HepG2 (cell line): ENCODE data around the gene GLRX5. TPM values are rescaled to one million over a fixed set of nuclear protein-coding genes. Genes with fewer than 3 reads are reported as not detected.

ENCODE experiments used
- ARNT2 ChIP-seq: sonication (generic); formaldehyde crosslinking; IDR thresholded peaks from 2 replicates; pipeline ENCODE4 v1.8.0; 2022; ENCODE audit warnings: mild to moderate bottlenecking, low read depth, missing genetic modification reagents, moderate library complexity
- CREM ChIP-seq, 2 experiments: sonication (generic) in 1 of 2; formaldehyde crosslinking in 1 of 2; IDR thresholded peaks; 2 replicates each; pipeline versions ENCODE4 v1.4.0 to v1.6.1; 2016 to 2020; ENCODE audit warnings: antibody characterized with exemption in 1 of 2, mild to moderate bottlenecking in 1 of 2, missing genetic modification reagents in 1 of 2
- KLF9 ChIP-seq: IDR thresholded peaks from 2 replicates; pipeline ENCODE4 v1.6.1; 2016; ENCODE audit warnings: low read depth
- MED8 ChIP-seq: sonication (generic); formaldehyde crosslinking; IDR thresholded peaks from 2 replicates; pipeline ENCODE4 v1.8.1; 2023; ENCODE audit warnings: mild to moderate bottlenecking, missing genetic modification reagents; ENCODE audit not compliant: insufficient replicate concordance
- MXD4 ChIP-seq: IDR thresholded peaks from 2 replicates; pipeline ENCODE4 v1.6.1; 2016; ENCODE audit warnings: mild to moderate bottlenecking, missing biosample characterization, missing genetic modification reagents
- RXRA ChIP-seq: sonication (generic); formaldehyde crosslinking; IDR thresholded peaks from 2 replicates; pipeline ENCODE4 v1.5.1; 2020; ENCODE audit warnings: missing genetic modification reagents
- ZNF382 ChIP-seq: sonication (generic); formaldehyde crosslinking; IDR thresholded peaks from 2 replicates; pipeline ENCODE4 v1.5.0; 2020; ENCODE audit warnings: missing genetic modification reagents, mild to moderate bottlenecking, borderline replicate concordance
- ZSCAN20 ChIP-seq: sonication (generic); formaldehyde crosslinking; IDR thresholded peaks from 2 replicates; pipeline ENCODE4 v1.4.0; 2020; ENCODE audit warnings: missing genetic modification reagents, mild to moderate bottlenecking, borderline replicate concordance
- polyA plus RNA-seq, 8 experiments: library from polyadenylated mRNA; depleted of rRNA in 3 of 8; stranded (reverse) in 7 of 8; unstranded in 1 of 8; fragments of >200 nt; fragmentation: Illumina TruSeq in 4 of 8; extraction: Trizol in 4 of 8; gene quantifications; 2 replicates each; pipeline versions ENCODE4 v1.2.1 to v1.2.3, GENCODE V29; 2011 to 2016; ENCODE audit warnings: low read depth in 4 of 8, missing spikeins in 1 of 8, mixed read lengths in 1 of 8; ENCODE audit not compliant: insufficient read depth in 1 of 8
- total RNA-seq, 5 experiments: library from RNA; depleted of rRNA; stranded (reverse); fragments of >200 nt; fragmentation: Illumina TruSeq; extraction: Trizol; gene quantifications; 2 replicates each; pipeline ENCODE4 v1.2.3, GENCODE V29; 2016; ENCODE audit warnings: low read depth in 1 of 5
- TF ChIP-seq, protein P1 (sequence below): sonication (generic); formaldehyde crosslinking; IDR thresholded peaks from 2 replicates; pipeline ENCODE4 v1.9.0; 2022; ENCODE audit warnings: low read depth, missing genetic modification reagents
- TF ChIP-seq, protein P2 (sequence below), 2 experiments: sonication (generic) in 1 of 2; formaldehyde crosslinking in 1 of 2; IDR thresholded peaks; 2 replicates each; pipeline versions ENCODE4 v1.4.0 to v1.6.1; 2018 to 2020; ENCODE audit warnings: missing genetic modification reagents in 2 of 2, borderline replicate concordance in 1 of 2, low read depth in 1 of 2, mild to moderate bottlenecking in 1 of 2, missing biosample characterization in 1 of 2
- TF ChIP-seq, protein P3 (sequence below): sonication (generic); formaldehyde crosslinking; IDR thresholded peaks from 2 replicates; pipeline ENCODE4 v1.4.0; 2020; ENCODE audit warnings: missing genetic modification reagents
- TF ChIP-seq, protein P4 (sequence below): sonication (generic); formaldehyde crosslinking; IDR thresholded peaks from 2 replicates; pipeline ENCODE4 v1.5.1; 2020; ENCODE audit warnings: missing genetic modification reagents, mild to moderate bottlenecking, borderline replicate concordance
- TF ChIP-seq, protein P5 (sequence below): sonication (generic); formaldehyde crosslinking; IDR thresholded peaks from 2 replicates; pipeline ENCODE4 v1.4.0; 2020; ENCODE audit warnings: mild to moderate bottlenecking, missing genetic modification reagents, borderline replicate concordance
- TF ChIP-seq, protein P6 (sequence below): sonication (generic); formaldehyde crosslinking; IDR thresholded peaks from 2 replicates; pipeline ENCODE4 v1.8.0; 2022; ENCODE audit warnings: mild to moderate bottlenecking, missing genetic modification reagents; ENCODE audit not compliant: insufficient replicate concordance

Gene GLRX5
- total and polyA plus RNA-seq, 2 of the 13 experiments (the other 11 are each of a cell fraction or from before 2014, with no cell fraction given), result 122 to 146 TPM

DNA sequence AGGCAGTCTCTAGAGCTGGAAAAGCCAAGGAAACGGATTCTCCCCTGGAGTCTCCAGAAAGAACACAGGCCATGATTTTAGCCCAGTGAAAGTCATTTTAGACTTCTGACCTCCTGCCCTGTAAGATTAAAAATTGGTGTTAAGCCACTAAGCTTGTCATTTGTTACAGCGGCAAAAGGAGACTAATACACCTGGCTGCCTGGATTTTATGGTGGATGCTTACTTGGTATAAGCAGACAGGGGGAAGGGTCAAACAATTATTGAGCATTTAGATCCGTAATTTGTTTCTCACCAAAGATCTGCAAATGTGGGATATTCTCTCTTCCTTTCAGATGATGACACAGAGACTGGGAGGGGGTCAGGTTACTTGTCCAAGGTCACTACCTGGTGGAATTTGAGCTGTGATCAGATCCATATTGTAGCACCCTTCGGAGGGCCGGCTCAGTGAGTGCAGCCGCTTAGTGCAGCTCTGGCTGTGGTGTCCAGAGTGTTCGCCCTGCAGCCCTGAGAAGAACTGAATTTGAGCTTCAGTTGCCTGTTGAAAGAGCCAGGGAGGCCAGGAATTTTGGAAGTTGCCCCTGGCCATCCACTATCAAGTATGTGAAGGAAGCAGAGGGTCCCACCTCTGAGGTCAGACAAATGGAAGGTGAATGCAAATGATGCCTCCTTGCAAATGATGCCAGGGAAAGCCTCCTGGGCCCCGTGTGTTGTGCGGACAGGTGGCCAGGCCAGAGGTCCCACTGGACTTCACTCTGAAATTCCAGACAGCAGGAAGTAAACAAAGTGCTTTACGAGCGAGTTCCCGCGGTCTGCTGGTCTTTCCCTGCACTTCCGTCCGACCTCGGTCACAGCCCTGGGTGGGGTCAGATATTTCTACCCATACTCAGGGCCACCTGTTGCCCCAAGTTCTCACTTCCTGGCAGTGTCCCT lies 15.1 kb downstream of the GLRX5 start (continued):
- TF ChIP-seq, protein P1, sequence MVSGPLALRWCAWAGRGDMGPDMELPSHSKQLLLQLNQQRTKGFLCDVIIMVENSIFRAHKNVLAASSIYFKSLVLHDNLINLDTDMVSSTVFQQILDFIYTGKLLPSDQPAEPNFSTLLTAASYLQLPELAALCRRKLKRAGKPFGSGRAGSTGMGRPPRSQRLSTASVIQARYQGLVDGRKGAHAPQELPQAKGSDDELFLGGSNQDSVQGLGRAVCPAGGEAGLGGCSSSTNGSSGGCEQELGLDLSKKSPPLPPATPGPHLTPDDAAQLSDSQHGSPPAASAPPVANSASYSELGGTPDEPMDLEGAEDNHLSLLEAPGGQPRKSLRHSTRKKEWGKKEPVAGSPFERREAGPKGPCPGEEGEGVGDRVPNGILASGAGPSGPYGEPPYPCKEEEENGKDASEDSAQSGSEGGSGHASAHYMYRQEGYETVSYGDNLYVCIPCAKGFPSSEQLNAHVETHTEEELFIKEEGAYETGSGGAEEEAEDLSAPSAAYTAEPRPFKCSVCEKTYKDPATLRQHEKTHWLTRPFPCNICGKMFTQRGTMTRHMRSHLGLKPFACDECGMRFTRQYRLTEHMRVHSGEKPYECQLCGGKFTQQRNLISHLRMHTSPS (CRISPR knock-in tag), result peak; percentile 79
- TF ChIP-seq ARNT2 (no peak), CREM (IDR thresholded peaks at IDR 0.05) (peak; percentile 20), CREM (CRISPR knock-in tag; IDR thresholded peaks at IDR 0.05) (no peak), MXD4 (CRISPR knock-in tag) (peak; percentile 60; the same call in 1 of the 2 replicates), ZNF382 (CRISPR knock-in tag) (no peak), ZSCAN20 (CRISPR knock-in tag) (no peak), RXRA (peak; percentile 91), MED8 (CRISPR knock-in tag) (no peak), KLF9 (CRISPR knock-in tag) (no peak)
- TF ChIP-seq, protein P2, sequence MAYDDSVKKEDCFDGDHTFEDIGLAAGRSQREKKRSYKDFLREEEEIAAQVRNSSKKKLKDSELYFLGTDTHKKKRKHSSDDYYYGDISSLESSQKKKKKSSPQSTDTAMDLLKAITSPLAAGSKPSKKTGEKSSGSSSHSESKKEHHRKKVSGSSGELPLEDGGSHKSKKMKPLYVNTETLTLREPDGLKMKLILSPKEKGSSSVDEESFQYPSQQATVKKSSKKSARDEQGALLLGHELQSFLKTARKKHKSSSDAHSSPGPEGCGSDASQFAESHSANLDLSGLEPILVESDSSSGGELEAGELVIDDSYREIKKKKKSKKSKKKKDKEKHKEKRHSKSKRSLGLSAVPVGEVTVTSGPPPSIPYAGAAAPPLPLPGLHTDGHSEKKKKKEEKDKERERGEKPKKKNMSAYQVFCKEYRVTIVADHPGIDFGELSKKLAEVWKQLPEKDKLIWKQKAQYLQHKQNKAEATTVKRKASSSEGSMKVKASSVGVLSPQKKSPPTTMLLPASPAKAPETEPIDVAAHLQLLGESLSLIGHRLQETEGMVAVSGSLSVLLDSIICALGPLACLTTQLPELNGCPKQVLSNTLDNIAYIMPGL (CRISPR knock-in tag; IDR thresholded peaks at IDR 0.05; ENCODE audit: borderline replicate concordance in 1 of 2, low read depth in 1 of 2), result peak in 1 of 2 experiments; percentile 47; a peak in 2 of 4 replicates
- TF ChIP-seq, protein P3, sequence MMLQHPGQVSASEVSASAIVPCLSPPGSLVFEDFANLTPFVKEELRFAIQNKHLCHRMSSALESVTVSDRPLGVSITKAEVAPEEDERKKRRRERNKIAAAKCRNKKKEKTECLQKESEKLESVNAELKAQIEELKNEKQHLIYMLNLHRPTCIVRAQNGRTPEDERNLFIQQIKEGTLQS, result peak; percentile 28; the same call in 1 of the 2 replicates
- TF ChIP-seq, protein P4, sequence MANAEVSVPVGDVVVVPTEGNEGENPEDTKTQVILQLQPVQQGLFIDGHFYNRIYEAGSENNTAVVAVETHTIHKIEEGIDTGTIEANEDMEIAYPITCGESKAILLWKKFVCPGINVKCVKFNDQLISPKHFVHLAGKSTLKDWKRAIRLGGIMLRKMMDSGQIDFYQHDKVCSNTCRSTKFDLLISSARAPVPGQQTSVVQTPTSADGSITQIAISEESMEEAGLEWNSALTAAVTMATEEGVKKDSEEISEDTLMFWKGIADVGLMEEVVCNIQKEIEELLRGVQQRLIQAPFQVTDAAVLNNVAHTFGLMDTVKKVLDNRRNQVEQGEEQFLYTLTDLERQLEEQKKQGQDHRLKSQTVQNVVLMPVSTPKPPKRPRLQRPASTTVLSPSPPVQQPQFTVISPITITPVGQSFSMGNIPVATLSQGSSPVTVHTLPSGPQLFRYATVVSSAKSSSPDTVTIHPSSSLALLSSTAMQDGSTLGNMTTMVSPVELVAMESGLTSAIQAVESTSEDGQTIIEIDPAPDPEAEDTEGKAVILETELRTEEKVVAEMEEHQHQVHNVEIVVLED (CRISPR knock-in tag), result peak; percentile 42; the same call in 1 of the 2 replicates
- TF ChIP-seq, protein P5, sequence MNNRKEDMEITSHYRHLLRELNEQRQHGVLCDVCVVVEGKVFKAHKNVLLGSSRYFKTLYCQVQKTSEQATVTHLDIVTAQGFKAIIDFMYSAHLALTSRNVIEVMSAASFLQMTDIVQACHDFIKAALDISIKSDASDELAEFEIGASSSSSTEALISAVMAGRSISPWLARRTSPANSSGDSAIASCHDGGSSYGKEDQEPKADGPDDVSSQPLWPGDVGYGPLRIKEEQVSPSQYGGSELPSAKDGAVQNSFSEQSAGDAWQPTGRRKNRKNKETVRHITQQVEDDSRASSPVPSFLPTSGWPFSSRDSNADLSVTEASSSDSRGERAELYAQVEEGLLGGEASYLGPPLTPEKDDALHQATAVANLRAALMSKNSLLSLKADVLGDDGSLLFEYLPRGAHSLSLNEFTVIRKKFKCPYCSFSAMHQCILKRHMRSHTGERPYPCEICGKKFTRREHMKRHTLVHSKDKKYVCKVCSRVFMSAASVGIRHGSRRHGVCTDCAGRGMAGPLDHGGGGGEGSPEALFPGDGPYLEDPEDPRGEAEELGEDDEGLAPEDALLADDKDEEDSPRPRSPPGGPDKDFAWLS, result 0 out of 2 replicates have a peak, but pooled peaks have one; percentile 67
- TF ChIP-seq, protein P6, sequence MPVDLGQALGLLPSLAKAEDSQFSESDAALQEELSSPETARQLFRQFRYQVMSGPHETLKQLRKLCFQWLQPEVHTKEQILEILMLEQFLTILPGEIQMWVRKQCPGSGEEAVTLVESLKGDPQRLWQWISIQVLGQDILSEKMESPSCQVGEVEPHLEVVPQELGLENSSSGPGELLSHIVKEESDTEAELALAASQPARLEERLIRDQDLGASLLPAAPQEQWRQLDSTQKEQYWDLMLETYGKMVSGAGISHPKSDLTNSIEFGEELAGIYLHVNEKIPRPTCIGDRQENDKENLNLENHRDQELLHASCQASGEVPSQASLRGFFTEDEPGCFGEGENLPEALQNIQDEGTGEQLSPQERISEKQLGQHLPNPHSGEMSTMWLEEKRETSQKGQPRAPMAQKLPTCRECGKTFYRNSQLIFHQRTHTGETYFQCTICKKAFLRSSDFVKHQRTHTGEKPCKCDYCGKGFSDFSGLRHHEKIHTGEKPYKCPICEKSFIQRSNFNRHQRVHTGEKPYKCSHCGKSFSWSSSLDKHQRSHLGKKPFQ (CRISPR knock-in tag), result peak; percentile 78
